Astrocyte of the cerebellum (primary cell): ENCODE data around the gene TIPIN.

Source experiments
- DNase-seq: peaks from one replicate; pipeline ENCODE4 v3.0.0-alpha.2; 2011; ENCODE audit warnings: low read depth
- H3K4me3 ChIP-seq: 2 replicates; pipeline ENCODE4 v1.5.1; 2011; ENCODE audit warnings: mild to moderate bottlenecking, low read depth, low read length, moderate library complexity
- CTCF ChIP-seq: IDR thresholded peaks from 2 replicates; pipeline ENCODE4 v1.5.1; 2012; ENCODE audit warnings: low read length, low read depth, moderate library complexity, mild to moderate bottlenecking; ENCODE audit errors: missing control alignments
- in situ Hi-C: cut with HindIII; loops from 2 replicates; pipeline ENCODE4 v1.10.0; 2017; ENCODE audit warnings: low sequenced_read_pairs

TIPIN gene

DNA sequence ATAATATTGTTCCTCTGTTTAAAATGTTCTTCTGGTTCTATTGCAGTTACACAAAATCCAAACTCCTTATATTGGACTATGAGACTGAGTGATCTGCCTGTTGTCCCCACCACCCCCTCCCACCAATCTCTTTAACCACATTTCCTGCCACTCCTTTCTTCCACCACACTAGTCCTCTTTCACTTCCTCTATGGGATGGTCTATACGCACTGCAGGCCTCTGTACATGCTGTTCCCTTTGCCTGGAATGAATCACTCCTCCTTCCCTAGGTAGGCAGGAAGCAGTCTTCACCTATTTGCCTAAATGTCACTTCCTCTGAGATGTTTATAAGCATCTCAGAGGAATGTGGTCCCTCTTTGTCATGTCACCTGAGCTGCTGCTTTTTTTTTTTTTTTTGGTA lies 34.2 kb upstream of the TIPIN start:
- in situ Hi-C loops, result no loop called here

DNA sequence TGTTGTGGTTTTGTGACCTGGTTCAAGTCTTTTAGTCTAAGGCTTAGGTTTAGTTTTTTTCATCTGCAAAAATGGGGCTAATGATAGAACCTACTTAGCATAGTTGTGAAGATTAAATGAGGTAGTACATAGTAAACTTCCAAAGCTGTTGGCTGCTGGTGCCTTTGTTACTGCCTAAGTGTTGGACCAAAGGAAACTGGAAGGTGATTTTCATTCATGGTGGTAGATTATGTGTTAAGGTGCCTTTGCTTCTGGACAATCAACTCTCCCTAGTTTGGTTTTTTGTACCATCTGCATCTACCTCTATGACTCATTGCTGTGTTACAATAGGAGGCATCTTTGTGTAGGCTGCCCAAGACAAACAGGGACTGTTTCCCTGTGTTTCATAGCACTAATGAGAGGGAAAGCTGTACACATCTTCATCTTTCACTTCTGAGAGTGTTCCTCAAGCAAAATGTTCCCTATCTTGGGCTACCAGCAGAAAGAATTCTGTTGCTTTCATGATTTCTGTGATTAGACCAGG lies 33.4 kb upstream of the TIPIN start:
- DNase-seq, result no peak
- in situ Hi-C loops, result no loop called here
- no peak overlapping the region for H3K4me3 ChIP-seq
- no peak for TF ChIP-seq CTCF

More for the DNA sequence above, 34.2 kb upstream of the TIPIN start:
- no peak for DNase-seq
- H3K4me3 ChIP-seq, result no peak overlapping the region
- no peak for TF ChIP-seq CTCF

DNA sequence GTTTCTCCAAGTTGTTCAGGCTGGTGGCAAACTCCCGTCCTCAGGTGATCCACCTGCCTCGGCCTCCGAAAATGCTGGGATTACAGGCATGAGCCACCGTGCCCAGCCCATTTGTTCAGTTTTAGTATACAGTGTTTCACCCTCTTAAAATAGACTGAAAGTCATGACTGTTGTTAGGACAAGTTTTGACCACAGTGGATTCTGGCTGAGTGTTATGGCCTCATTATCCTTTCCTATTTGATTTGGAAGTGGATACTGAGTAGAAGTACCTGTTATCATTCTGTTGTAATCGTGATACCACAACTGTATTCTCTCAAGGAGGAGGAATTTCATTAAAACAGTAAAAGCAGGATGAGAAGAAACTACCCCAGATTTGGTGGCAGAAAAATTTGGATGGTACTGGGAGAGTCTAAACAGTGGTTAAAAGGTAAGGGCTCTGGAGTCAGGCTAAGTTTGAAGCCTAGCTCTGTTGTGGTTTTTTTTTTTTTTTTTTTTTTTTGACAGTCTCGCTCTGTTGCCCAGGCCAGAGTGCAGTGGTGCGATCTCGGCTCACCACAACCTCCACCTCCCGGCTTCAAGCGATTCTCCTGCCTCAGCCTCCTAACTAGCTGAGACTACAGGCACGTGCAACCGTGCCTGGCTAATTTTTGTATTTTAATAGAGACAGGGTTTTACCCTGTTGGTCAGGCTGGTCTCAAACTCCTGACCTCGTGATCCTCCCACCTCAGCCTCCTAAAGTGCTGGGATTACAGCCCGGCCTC lies 32.8 kb upstream of the TIPIN start:
- no peak for TF ChIP-seq CTCF
- no peak for DNase-seq
- no peak overlapping the region for H3K4me3 ChIP-seq
- in situ Hi-C loops, result no loop called here

- TF ChIP-seq CTCF, result no peak
- DNase-seq, result no peak
- in situ Hi-C loops, result no loop called here
- no peak overlapping the region for H3K4me3 ChIP-seq
Measured at GRCh38 chr15:66388576-66388975, 32.1 kb upstream of the TIPIN start.

DNA sequence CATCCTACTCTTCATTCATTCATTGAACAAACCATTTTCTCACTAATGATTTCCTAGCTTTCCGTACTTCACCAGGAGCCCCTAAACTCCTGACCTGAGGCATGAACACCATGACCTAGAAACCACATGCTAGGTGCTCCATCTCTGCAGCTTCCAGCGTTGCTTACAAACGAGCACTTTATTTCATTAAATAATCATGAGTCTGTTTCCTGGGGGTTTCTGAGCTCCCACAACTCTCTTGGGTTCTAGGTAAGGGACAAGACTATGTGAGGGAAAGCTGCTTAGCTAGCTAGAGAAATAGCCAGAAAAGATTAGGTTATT lies 31.5 kb upstream of the TIPIN start:
- in situ Hi-C loops, result no loop called here
- no peak for TF ChIP-seq CTCF
- H3K4me3 ChIP-seq, result peak overlapping the region; percentile 85
- DNase-seq, result no peak

- peak; percentile 58 for TF ChIP-seq CTCF
- H3K4me3 ChIP-seq, result peak overlapping the region; percentile 85
- DNase-seq, result no peak
- in situ Hi-C loops, result no loop called here
Measured at GRCh38 chr15:66387163-66388042, 30.9 kb upstream of the TIPIN start.
